Urothelium cell line (cell line): ENCODE results near the gene ILF2.
"Not testable (repeated sequence)": the region's sequence is repeated elsewhere in the genome, so short reads cannot be mapped to it uniquely, and the experiment has no call there.

Experiments used
- DNase-seq: peaks from one replicate; pipeline ENCODE4 v3.0.0; 2011; ENCODE audit warnings: low spot score, mixed read lengths
- FAIRE-seq: peaks from 2 replicates; lab custom pipeline; 2011; peaks lifted over from hg19 to GRCh38; lab: Jason Lieb, UNC

The ILF2 gene

GRCh38 chr1:153649863-153650235 lies 20.9 kb downstream of the ILF2 start:
- DNase-seq (no peak), FAIRE-seq (no peak)

- DNase-seq: no peak
- no peak for FAIRE-seq
These were observed 21.5 kb downstream of the ILF2 start for GRCh38 chr1:153649137-153649862.

GRCh38 chr1:153648000-153648643 lies 22.7 kb downstream of the ILF2 start:
- no peak for FAIRE-seq
- DNase-seq: no peak

GRCh38 chr1:153647346-153647714 lies 23.5 kb downstream of the ILF2 start:
- no peak for FAIRE-seq
- no peak for DNase-seq

- DNase-seq (no peak), FAIRE-seq (no peak)
These were observed 24.0 kb downstream of the ILF2 start for GRCh38 chr1:153646672-153647345.

GRCh38 chr1:153643816-153644215 lies 27.0 kb downstream of the ILF2 start:
- DNase-seq: no peak
- no peak for FAIRE-seq

- no peak for DNase-seq
- no peak for FAIRE-seq
These were observed 27.7 kb downstream of the ILF2 start for GRCh38 chr1:153643100-153643499.

- DNase-seq (no peak), FAIRE-seq (no peak)
These were observed 28.6 kb downstream of the ILF2 start for GRCh38 chr1:153642161-153642560.

GRCh38 chr1:153640861-153641260 lies 29.9 kb downstream of the ILF2 start:
- no peak for DNase-seq
- FAIRE-seq: no peak

GRCh38 chr1:153640213-153640612 lies 30.6 kb downstream of the ILF2 start:
- DNase-seq, FAIRE-seq: not testable (repeated sequence)

GRCh38 chr1:153639280-153639679 lies 31.5 kb downstream of the ILF2 start:
- no peak for FAIRE-seq

GRCh38 chr1:153638261-153638660 lies 32.5 kb downstream of the ILF2 start:
- FAIRE-seq: no peak

More at GRCh38 chr1:153639280-153639679, 31.5 kb downstream of the ILF2 start:
- no peak for DNase-seq

GRCh38 chr1:153636312-153636711 lies 34.5 kb downstream of the ILF2 start:
- FAIRE-seq (no peak), DNase-seq (no peak)

More at GRCh38 chr1:153638261-153638660, 32.5 kb downstream of the ILF2 start:
- no peak for DNase-seq

- DNase-seq (no peak), FAIRE-seq (no peak)
These were observed 34.9 kb downstream of the ILF2 start for GRCh38 chr1:153635872-153636271.

- FAIRE-seq: peak; percentile 79
- peak; percentile 96 for DNase-seq
These were observed 36.8 kb downstream of the ILF2 start, which contains the start of gene CHTOP for GRCh38 chr1:153633754-153634665. CHTOP (plus strand) TSS chr1:153634066; CDS start chr1:153636589, 2,523 bp downstream.

- no peak for FAIRE-seq
These were observed 37.5 kb downstream of the ILF2 start for GRCh38 chr1:153633161-153633753.

GRCh38 chr1:153631047-153632022 lies 39.5 kb downstream of the ILF2 start:
- DNase-seq (no peak), FAIRE-seq (no peak)

More at GRCh38 chr1:153633161-153633753, 37.5 kb downstream of the ILF2 start:
- DNase-seq: no peak

- DNase-seq: no peak
- FAIRE-seq: no peak
These were observed 40.4 kb downstream of the ILF2 start for GRCh38 chr1:153630384-153630783.

- no peak for FAIRE-seq
- DNase-seq: no peak
These were observed 40.8 kb downstream of the ILF2 start for GRCh38 chr1:153629971-153630370.
